ENCODE results near the gene TAF11L13.
"Not testable (repeated sequence)": the region's sequence is repeated elsewhere in the genome, so short reads cannot be mapped to it uniquely, and the experiment has no call there.

TAF11L13 gene

GRCh38 chr5:17631788-17632187 is at the start of gene TAF11L13:
TAF11L13 (plus strand) TSS chr5:17632088.
- not testable (repeated sequence) for DNase-seq (ENCODE audit: low spot score)

DNA sequence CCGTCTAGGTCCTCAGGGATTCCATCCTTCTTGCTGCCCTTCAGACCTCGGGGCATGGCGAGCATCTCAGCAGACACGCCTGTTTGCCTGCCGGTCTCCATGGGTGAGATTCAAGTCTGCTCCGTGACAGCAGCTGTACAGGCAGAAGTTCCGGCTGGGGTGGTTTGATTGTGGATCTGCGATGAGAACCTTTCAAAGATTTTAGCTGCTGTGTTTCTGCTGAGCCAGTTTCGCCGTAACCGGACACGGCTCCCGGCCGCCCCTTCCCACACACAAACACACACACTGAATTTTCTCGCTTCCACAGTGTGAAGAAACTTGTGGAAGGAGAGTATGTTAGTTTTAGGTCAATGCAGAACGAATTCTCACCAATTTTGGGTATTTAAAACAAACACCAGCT is 46.2 kb upstream of the TAF11L13 start, which contains the start of gene TAF11L7:
Gene TAF11L7, minus strand, starts transcription at position 101 of the 400 bp plus-strand sequence.
- DNase-seq (ENCODE audit: low spot score), result not testable (repeated sequence)

GRCh38 chr5:17590860-17591259 is 41.0 kb upstream of the TAF11L13 start, which contains the start of gene TAF11L8:
TAF11L8 (minus strand) TSS chr5:17590960.
- DNase-seq (ENCODE audit: low spot score), result not testable (repeated sequence)

GRCh38 chr5:17594255-17594654 is 37.6 kb upstream of the TAF11L13 start, which contains the start of gene TAF11L9:
TAF11L9 (minus strand) TSS chr5:17594394.
- DNase-seq (ENCODE audit: low spot score), result not testable (repeated sequence)

DNA sequence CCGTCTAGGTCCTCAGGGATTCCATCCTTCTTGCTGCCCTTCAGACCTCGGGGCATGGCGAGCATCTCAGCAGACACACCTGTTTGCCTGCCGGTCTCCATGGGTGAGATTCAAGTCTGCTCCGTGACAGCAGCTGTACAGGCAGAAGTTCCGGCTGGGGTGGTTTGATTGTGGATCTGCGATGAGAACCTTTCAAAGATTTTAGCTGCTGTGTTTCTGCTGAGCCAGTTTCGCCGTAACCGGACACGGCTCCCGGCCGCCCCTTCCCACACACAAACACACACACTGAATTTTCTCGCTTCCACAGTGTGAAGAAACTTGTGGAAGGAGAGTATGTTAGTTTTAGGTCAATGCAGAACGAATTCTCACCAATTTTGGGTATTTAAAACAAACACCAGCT is 34.2 kb upstream of the TAF11L13 start, which contains the start of gene TAF11L10:
Gene TAF11L10, minus strand, starts transcription at position 101 of the 400 bp plus-strand sequence.
- DNase-seq (ENCODE audit: low spot score), result not testable (repeated sequence)

DNA sequence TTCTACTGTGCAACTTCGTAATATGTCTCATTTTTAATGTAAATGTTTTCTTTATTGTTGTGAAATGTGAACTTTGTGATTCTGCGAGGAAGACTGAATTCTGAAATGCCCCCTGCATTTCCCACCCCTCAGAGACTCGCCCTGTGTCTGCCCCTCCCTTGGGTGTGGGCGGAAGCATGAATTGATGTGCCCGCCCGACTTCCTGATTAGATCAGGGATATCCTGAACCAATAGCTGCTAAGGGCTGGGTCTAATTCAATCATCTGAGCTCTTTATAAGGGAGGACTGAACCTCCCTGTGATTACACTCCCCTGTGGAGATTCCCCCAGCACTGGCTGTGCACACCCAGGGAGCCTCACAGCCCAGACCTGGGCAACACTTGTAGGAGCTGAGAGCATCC is 28.0 kb upstream of the TAF11L13 start, which contains the start of gene TAF11L11:
Gene TAF11L11, plus strand, starts transcription at position 304 of the 400 bp plus-strand sequence.
- not testable (repeated sequence) for DNase-seq (ENCODE audit: low spot score)

- DNase-seq (ENCODE audit: low spot score), result no peak
Measured at GRCh38 chr5:17604951-17605350, 26.9 kb upstream of the TAF11L13 start.

- not testable (repeated sequence) for DNase-seq (ENCODE audit: low spot score)
Measured at GRCh38 chr5:17607461-17607860, 24.4 kb upstream of the TAF11L13 start.

DNA sequence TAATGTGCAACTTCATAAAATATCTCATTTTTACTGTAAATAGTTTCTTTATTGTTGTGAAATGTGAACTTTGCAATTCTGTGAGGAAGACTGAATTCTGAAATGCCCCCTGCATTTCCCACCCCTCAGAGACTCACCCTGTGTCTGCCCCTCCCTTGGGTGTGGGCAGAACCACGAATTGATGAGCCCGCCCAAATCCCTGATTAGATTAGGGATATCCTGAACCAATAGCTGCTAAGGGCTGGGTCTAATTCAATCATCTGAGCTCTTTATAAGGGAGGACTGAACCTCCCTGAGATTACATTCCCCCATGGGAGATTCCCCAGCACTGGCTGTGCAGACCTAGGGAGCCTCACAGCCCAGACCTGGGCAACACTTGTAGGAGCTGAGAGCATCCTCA is 21.8 kb upstream of the TAF11L13 start, which contains the start of gene TAF11L12:
Gene TAF11L12, plus strand, starts transcription at position 301 of the 400 bp plus-strand sequence.
- not testable (repeated sequence) for DNase-seq (ENCODE audit: low spot score)

DNA sequence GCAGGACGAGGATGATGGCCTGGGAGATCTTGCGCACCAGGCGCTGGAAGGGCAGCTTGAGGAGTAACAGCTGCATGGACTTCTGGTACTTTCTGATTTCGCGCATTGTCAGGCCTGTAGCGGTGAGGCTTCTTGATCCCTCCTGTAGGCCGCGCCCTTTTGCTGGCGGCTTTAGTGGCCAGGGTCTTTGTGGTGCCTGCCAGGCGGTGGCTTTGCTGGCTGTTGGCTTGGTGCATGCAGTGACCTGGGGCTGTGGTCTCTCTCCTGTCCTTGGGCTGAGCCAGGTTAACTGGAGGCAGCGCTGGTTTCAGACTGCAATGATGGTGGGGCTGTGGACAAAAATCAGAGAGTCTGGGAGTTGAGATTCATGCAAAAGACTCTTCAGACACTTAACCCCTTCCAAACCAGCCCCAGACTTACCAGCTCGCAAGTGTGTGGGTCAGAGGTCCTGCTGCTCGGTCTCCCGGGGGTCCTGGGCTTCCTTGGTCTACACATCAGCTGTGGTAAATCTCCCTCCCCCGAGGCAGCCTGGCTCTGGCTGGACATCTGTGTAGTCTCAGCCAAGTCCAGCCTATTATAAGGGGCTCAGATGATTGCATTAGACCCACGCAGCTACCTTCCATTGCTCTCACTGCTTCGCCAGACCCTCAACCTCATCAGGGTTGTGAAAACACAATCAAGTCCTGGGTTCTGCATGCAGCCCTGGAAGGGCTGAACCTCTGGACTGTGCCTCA is 16.8 kb upstream of the TAF11L13 start:
- no peak for DNase-seq (ENCODE audit: low spot score)

DNA sequence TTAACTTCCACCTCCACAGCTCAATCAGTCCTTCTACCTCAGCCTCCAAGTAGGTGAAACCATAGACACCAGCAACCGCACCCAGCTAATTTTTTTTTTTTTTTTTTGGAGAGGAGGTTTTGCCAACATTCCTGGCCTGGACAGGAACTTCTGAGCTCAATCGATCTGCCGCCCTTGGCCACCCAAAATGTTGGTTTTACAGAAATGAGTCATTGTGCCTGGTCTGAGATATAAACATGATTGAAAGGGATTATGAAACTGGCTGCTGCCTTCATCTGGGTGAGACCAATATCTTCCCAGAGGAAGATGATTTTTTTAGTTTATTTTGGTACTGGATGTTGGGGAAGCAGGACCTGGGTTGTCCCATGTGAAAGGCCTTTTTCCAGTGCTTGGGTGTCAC is 12.5 kb upstream of the TAF11L13 start:
- no peak for DNase-seq (ENCODE audit: low spot score)

GRCh38 chr5:17620627-17621026 is 11.3 kb upstream of the TAF11L13 start:
- no peak for DNase-seq (ENCODE audit: low spot score)

GRCh38 chr5:17625686-17626085 is 6.2 kb upstream of the TAF11L13 start:
- DNase-seq (ENCODE audit: low spot score), result no peak

DNA sequence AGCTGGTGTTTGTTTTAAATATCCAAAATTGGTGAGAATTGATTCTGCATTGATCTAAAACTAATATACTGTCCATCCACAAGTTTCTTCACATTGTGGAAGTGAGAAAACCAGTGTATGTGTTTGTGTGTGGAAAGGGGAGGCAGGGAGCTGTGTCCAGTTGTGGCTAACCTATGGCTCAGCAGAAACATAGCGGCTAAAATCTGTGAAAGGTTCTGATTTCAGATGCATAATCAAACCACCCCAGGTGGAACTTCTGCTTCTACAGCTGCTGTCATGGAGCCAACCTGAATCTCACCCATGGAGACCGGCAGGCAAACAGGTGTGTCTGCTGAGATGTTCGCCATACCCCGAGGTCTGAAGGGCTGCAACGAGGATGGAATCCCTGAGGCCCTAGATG is 2.3 kb downstream of the TAF11L13 start, which contains the start of gene TAF11L14:
Gene TAF11L14, plus strand, starts transcription at position 301 of the 400 bp plus-strand sequence.
- DNase-seq (ENCODE audit: low spot score), result no peak

GRCh38 chr5:17649232-17649631 is 17.3 kb downstream of the TAF11L13 start:
- not testable (repeated sequence) for DNase-seq (ENCODE audit: low spot score)

DNA sequence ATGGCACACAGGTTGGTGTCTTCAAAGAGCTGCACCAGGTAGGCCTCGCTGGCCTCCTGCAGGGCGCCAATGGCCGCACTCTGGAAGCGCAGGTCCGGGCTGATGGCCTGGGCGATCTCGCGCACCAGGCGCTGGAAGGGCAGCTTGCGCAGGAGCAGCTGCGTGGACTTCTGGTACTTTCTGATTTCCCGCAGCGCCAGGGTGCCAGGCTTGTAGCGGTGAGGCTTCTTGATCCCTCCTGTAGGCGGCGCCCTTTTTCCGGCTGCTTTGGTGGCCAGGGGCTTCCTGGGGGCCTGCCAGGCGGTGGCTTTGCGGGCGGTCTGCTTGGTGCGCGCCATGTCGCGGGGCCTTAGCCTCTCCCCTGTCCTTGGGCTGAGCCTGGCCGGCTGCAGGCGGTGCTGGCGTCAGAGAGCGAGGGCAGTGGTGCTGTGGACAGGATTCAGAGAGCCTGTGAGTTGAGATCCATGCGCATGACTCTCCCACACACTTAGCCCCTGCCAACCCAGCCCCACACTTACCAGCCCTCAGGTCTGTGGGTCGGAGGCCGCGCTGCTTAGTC is 23.4 kb downstream of the TAF11L13 start:
- not testable (repeated sequence) for DNase-seq (ENCODE audit: low spot score)

GRCh38 chr5:17655921-17656320 is 24.0 kb downstream of the TAF11L13 start:
- DNase-seq (ENCODE audit: low spot score), result no peak

DNA sequence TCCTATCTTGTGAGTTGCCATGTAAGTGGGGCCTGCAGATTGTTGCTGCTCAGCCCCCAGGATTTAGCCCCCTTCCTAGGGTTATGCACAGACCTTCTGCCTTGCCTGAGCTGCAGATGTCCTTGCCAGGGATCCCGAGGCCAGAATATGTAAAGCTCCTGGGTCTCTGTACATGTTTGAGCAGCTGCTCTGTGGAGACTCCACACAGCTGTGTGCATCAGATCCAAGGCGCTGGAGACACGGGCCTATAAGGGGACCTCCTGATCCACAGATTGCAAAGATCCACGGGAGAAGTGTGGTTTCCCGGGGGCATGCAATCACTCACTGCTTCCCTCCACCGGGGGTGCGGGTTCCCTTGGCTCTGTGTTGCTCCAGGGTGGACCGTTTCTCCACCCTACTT is 31.3 kb downstream of the TAF11L13 start:
- no peak for DNase-seq (ENCODE audit: low spot score)

- no peak for DNase-seq (ENCODE audit: low spot score)
Measured at GRCh38 chr5:17665836-17666235, 33.9 kb downstream of the TAF11L13 start.

DNA sequence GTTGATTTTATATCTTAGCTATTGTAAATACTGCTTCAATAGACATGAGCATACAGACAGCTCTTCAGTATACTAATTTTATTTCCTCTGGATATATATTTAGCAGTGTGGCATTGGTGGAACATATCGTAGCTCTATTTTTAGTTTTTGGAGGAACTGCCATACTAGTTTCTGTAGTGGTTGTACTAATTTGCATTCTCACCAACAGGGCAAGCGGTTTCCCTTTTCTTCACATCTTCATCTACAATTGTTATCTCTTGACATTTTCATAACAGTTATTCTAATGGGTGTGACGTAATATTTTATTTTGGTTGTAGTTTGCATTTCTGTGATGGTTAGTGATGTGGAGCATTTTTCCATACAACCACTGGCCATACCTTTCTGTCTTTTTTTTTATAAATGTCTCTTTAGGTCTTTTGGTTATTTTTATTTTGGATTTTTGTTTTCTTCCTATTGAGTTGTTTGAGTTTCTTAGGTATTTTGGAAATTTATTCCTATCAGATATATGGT is 34.9 kb downstream of the TAF11L13 start:
- no peak for DNase-seq (ENCODE audit: low spot score)

GRCh38 chr5:17670353-17670752 is 38.5 kb downstream of the TAF11L13 start:
- no peak for DNase-seq (ENCODE audit: low spot score)

- no peak for DNase-seq (ENCODE audit: low spot score)
Measured at GRCh38 chr5:17678751-17679324, 47.0 kb downstream of the TAF11L13 start.

Data from AG08396 (cell line).